ENCODE results near the gene METRN. TPM values are rescaled to one million over a fixed set of nuclear protein-coding genes. Genes with fewer than 3 reads are reported as not detected.

The METRN gene
- total and polyA plus RNA-seq, 7 experiments from 2014 or later: 3.7 to 5.1 (median 4.8) TPM

DNA sequence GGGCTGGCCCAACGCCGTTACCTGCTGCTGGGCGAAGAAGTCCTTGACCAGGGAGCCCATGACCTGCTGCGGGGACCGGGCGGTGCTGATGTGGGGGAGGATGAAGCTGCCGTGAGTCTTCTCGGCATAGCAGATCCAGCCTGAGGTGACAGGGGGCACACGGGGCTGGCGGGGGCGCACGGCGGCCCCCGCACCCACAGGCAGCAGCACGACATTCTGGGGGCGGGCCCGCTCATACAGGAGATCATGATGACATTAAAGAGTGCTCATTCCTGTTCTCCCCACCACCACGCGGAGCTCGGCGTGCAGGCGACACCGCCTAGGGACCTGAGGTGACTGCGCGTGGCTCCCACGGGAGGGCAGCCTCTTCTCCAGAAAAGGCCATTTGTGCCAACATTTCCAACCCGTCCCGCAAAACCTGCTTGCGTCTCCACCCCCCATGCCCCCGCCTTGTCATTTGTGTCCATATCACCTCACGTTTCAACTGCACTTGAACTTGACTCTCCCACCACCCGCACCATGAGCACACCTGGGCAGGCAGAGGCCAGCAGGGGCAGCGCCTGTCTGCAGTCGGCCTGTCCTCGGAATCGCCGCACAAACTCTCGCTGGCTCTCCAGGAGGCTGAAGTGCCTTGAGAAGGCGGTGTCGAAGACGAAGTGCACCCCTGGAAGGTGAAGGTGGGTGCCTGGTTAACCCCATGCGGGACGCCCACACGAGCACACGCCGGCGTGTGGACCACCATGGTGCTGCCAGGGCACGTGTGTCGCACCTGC is 19.5 kb downstream of the METRN start:
- DNase-seq: no peak
- Mint-ChIP-seq H3K9me3 (no peaks in the 10 kb centered on the region), H3K27me3 (no peaks in the 10 kb centered on the region), H3K4me1 (peaks cover 0 to 15% (median 4%) of the 10 kb centered on the region in 7 donors), H3K27ac (no peak overlapping the region), H3K36me3 (peaks cover 0 to 16% (median 3%) of the 10 kb centered on the region in 5 donors), H3K4me3 (no peak overlapping the region)
- Histone ChIP-seq H3K4me1 (ENCODE audit: control insufficient read depth in 2 of 2, insufficient read depth in 2 of 2, low read length in 2 of 2) (peaks cover 0 to under 1% of the 10 kb centered on the region in 2 donors), H3K27me3 (ENCODE audit: control insufficient read depth in 2 of 2, insufficient read depth in 2 of 2, low read length in 2 of 2) (no peaks in the 10 kb centered on the region), H3K4me3 (ENCODE audit: low read length) (no peak overlapping the region), H3K9me3 (ENCODE audit: control insufficient read depth in 2 of 3, low read length in 3 of 3) (no peaks in the 10 kb centered on the region), H3K36me3 (ENCODE audit: control insufficient read depth in 2 of 3, insufficient read depth in 3 of 3, low read length in 3 of 3) (peaks cover 0 to 59% (median 7%) of the 10 kb centered on the region in 3 experiments), H3K27ac (ENCODE audit: low read depth, low read length) (no peak overlapping the region)
- no peak for ATAC-seq
- ChIA-PET POLR2A (interaction anchor here (0.9 to 1.2 kb wide), 2 partner anchors 9 to 13 kb away, joined by 3 read pairs; partner anchors contain the start of genes ANTKMT and CCDC78), CTCF (interaction anchor here (1.0 to 3.5 kb wide), 3 partner anchors 13 to 23 kb away, joined by 3 to 12 read pairs (median 5); partner anchors contain the start of gene ANTKMT)
- intact Hi-C loops (cut with micrococcal nuclease): no loop called here

DNA sequence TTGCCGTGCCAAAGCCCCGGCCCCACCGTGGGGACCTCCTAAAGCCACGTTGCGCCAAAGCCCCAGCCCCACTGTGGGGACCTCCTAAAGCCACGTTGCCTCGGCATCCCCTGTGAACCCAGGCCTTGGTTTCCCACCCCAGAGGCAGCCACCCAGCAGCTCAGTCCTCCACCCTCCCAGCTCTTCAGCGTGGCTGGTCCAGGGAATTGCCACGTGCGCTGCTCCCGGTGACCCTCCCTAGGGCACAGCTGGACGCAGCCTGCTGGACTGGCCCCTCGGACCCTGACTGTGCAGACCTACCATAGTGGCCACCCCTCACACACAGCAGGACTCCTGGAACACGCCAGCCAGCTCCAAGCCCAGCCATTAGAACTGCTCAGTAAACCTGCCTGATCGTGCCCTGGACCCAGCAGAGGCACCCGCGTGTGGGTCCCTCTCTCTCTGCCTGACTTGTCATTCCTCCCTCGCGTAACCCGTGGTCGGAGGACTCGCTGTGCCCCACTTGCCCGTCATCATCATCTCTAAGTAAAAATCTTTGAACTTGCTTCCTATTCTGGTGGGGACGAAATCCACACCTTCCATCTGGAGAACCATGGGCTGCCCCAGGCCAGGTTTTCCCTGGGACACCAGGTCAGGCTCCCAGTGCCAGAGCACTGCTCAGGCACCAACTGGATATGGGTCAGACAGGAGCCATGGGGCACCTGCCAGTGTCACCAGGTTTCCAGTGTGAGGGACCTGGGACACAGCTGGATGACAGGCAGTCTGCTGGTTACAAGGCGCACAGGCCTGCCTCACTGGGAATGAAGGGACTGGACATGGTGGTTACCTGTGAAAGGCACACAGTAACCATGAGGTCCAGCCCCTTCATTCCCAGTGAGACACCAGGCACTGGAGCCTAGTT is 20.3 kb downstream of the METRN start:
- ATAC-seq (no peak), DNase-seq (no peak)
- no peak overlapping the region for H3K27ac Mint-ChIP-seq
- H3K4me1 Mint-ChIP-seq: peaks cover 0 to 19% (median 9%) of the 10 kb centered on the region in 7 donors
- CTCF ChIA-PET: interaction anchor here (0.6 to 3.5 kb wide), 3 partner anchors 22 to 205 kb away, joined by 3 to 12 read pairs (median 3); no protein-coding TSS in a partner anchor
- H3K4me1 ChIP-seq (ENCODE audit: control insufficient read depth in 2 of 2, insufficient read depth in 2 of 2, low read length in 2 of 2): peaks cover 3 to 9% of the 10 kb centered on the region in 2 donors
- POLR2A ChIA-PET: interaction anchor here (0.9 to 1.4 kb wide), 3 partner anchors 9 to 39 kb away, joined by 3 to 6 read pairs (median 3); partner anchors contain the start of genes ANTKMT and CCDC78
- intact Hi-C loops (cut with micrococcal nuclease): no loop called here
- H3K27ac ChIP-seq (ENCODE audit: low read depth, low read length): no peak overlapping the region
- no peaks in the 10 kb centered on the region for H3K27me3 Mint-ChIP-seq
- peak overlapping the region in 1 of 10 donors; percentile 25 for H3K4me3 Mint-ChIP-seq
- no peaks in the 10 kb centered on the region for H3K27me3 ChIP-seq (ENCODE audit: control insufficient read depth in 2 of 2, insufficient read depth in 2 of 2, low read length in 2 of 2)
- no peaks in the 10 kb centered on the region for H3K9me3 Mint-ChIP-seq
- no peaks in the 10 kb centered on the region for H3K9me3 ChIP-seq (ENCODE audit: control insufficient read depth in 2 of 3, low read length in 3 of 3)
- peaks cover 0 to 16% (median 3%) of the 10 kb centered on the region in 5 donors for H3K36me3 Mint-ChIP-seq
- H3K36me3 ChIP-seq (ENCODE audit: control insufficient read depth in 2 of 3, insufficient read depth in 3 of 3, low read length in 3 of 3): peaks cover 0 to 59% (median 7%) of the 10 kb centered on the region in 3 experiments
- no peak overlapping the region for H3K4me3 ChIP-seq (ENCODE audit: low read length)

DNA sequence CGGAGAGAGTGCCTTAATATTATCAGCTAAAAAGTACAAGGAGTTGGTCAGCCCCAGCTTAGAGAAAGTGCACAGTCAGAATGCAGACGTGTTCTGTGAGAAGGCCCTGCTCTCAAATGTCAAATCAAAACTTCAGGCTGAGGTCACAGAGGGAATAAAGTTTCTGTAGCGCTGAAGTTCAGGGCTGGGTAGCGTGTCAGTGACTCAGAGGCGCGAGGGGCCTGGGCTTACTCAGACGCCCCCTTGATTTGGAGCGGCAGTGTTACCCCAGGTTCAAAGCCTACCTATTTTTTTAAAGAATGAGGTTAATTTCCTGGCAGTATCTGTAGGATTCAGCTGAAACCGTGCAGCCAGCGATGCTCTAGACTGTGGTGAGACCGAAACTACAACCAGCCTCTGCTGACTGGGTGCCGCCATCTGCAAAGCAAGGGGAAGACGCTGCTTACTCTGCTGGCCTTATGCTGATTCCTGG is 21.1 kb downstream of the METRN start:
- Histone ChIP-seq H3K4me3 (ENCODE audit: low read length) (no peak overlapping the region), H3K4me1 (ENCODE audit: control insufficient read depth in 2 of 2, insufficient read depth in 2 of 2, low read length in 2 of 2) (peaks cover 4 to 10% of the 10 kb centered on the region in 2 donors), H3K9me3 (ENCODE audit: control insufficient read depth in 2 of 3, low read length in 3 of 3) (no peaks in the 10 kb centered on the region), H3K36me3 (ENCODE audit: control insufficient read depth in 2 of 3, insufficient read depth in 3 of 3, low read length in 3 of 3) (peaks cover 0 to 62% (median 7%) of the 10 kb centered on the region in 3 experiments), H3K27ac (ENCODE audit: low read depth, low read length) (no peak overlapping the region), H3K27me3 (ENCODE audit: control insufficient read depth in 2 of 2, insufficient read depth in 2 of 2, low read length in 2 of 2) (no peaks in the 10 kb centered on the region)
- POLR2A ChIA-PET: interaction anchor here (0.6 to 1.4 kb wide), 3 partner anchors 15 to 702 kb away, joined by 3 to 6 read pairs (median 3); partner anchors contain the start of gene ANTKMT
- DNase-seq: peak in 1 of 9 donors; percentile 50
- Mint-ChIP-seq H3K9me3 (no peaks in the 10 kb centered on the region), H3K4me3 (peak overlapping the region in 1 of 10 donors; percentile 56), H3K4me1 (peaks cover 0 to 19% (median 9%) of the 10 kb centered on the region in 7 donors), H3K27me3 (no peaks in the 10 kb centered on the region), H3K36me3 (peaks cover 0 to 16% (median 3%) of the 10 kb centered on the region in 5 donors), H3K27ac (peak overlapping the region in 1 of 9 donors; percentile 74)
- no peak for ATAC-seq
- intact Hi-C loops (cut with micrococcal nuclease): no loop called here
- CTCF ChIA-PET: interaction anchor here (0.6 to 1.1 kb wide), 5 partner anchors 20 to 205 kb away, joined by 3 to 5 read pairs (median 3); no protein-coding TSS in a partner anchor

DNA sequence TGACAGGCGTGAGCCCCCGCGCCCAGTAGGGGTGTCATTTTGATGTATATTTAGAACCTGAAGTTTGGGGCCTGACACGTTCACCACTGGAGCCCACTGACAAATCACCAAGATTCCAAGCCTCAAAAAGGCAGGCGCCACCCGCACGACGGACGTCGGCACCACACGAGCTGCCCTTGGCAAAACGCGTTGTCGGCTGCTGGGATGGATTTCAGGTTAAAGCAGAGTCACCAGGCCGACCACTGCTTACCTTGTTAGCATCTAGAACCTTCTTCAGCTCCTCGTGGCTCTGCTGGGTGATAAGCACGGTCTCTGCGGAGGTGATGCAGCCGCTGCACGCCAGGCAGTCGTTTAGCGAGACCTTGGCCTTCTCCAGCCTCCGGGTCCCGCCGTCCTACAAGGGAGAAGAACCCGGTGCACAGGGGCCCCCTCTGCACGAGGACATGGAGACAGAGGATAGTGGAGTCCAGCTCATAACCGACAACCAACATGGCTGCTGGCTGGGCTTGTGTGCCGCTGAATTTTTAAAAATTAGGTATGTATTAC is 22.1 kb downstream of the METRN start:
- no peak overlapping the region for H3K27ac ChIP-seq (ENCODE audit: low read depth, low read length)
- no peaks in the 10 kb centered on the region for H3K9me3 ChIP-seq (ENCODE audit: control insufficient read depth in 2 of 3, low read length in 3 of 3)
- ATAC-seq: no peak
- Mint-ChIP-seq H3K27me3 (no peaks in the 10 kb centered on the region), H3K9me3 (no peaks in the 10 kb centered on the region), H3K4me3 (peak overlapping the region in 3 of 10 donors; percentile 1 to 38 (median 28)), H3K36me3 (peaks cover 0 to 16% (median 3%) of the 10 kb centered on the region in 5 donors), H3K4me1 (peaks cover 0 to 19% (median 9%) of the 10 kb centered on the region in 7 donors), H3K27ac (no peak overlapping the region)
- ChIA-PET CTCF (no interaction called here), POLR2A (interaction anchor here (0.9 to 1.4 kb wide), 3 partner anchors 16 to 47 kb away, joined by 3 to 6 read pairs (median 3); partner anchors contain the start of genes ANTKMT and WDR24)
- H3K27me3 ChIP-seq (ENCODE audit: control insufficient read depth in 2 of 2, insufficient read depth in 2 of 2, low read length in 2 of 2): no peaks in the 10 kb centered on the region
- no peak for DNase-seq
- H3K36me3 ChIP-seq (ENCODE audit: control insufficient read depth in 2 of 3, insufficient read depth in 3 of 3, low read length in 3 of 3): peaks cover 0 to 61% (median 7%) of the 10 kb centered on the region in 3 experiments
- H3K4me1 ChIP-seq (ENCODE audit: control insufficient read depth in 2 of 2, insufficient read depth in 2 of 2, low read length in 2 of 2): peaks cover 4 to 10% of the 10 kb centered on the region in 2 donors
- no peak overlapping the region for H3K4me3 ChIP-seq (ENCODE audit: low read length)
- intact Hi-C loops (cut with micrococcal nuclease): no loop called here

DNA sequence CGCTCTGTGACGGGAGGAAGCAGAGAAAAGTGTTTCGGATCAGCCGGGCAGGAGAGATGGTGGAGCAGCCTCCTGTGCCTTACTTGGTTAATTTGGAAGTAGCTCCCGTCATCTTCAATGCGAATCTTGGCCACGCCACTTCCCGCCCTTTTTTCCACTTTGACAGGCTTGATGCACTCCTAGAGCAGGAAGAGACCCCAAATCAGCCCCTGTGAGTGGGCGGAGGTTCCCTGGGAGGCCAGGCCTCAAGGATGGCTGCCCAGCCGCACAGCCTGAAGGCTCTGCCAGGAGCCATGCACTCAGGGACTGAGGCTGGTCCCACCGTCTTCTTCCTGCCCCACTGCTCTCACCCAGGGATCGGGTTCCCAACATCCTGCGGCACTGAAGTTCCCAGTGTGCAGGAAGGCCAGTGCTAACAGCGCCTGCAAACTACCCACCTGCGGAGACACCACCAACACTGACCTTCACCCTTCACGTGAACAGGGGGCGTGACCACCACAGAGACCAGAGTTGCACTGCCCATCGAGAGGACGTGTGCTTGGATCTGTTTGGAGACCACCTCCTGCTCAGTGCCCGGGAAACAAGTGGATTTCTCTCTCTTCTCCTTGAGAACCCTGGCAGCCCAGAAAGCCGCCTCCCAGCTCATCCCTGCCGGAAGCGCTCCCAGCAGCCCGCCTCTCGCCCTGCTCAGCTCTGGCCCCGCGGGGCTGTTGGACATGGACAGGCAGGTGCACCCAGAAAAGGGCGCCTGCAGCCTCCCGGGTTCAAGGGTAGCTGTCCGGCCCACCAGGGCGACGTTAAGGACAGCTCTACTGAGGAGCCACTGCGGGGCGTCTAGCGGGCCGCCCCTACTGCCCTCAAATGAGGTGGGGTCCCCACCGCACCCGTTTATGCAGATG is 24.9 kb downstream of the METRN start:
- H3K27ac ChIP-seq (ENCODE audit: low read depth, low read length): peak overlapping the region; percentile 86

More for the DNA sequence above, 24.9 kb downstream of the METRN start:
- Histone ChIP-seq H3K4me1 (ENCODE audit: control insufficient read depth in 2 of 2, insufficient read depth in 2 of 2, low read length in 2 of 2) (peaks cover 4 to 10% of the 10 kb centered on the region in 2 donors), H3K9me3 (ENCODE audit: control insufficient read depth in 2 of 3, low read length in 3 of 3) (no peaks in the 10 kb centered on the region), H3K36me3 (ENCODE audit: control insufficient read depth in 2 of 3, insufficient read depth in 3 of 3, low read length in 3 of 3) (peaks cover 0 to 35% (median 3%) of the 10 kb centered on the region in 3 experiments), H3K4me3 (ENCODE audit: low read length) (peak overlapping the region; percentile 81), H3K27me3 (ENCODE audit: control insufficient read depth in 2 of 2, insufficient read depth in 2 of 2, low read length in 2 of 2) (no peaks in the 10 kb centered on the region)
- Mint-ChIP-seq H3K9me3 (no peaks in the 10 kb centered on the region), H3K4me1 (peaks cover 0 to 19% (median 9%) of the 10 kb centered on the region in 7 donors), H3K27me3 (no peaks in the 10 kb centered on the region), H3K36me3 (peaks cover 0 to 16% (median 3%) of the 10 kb centered on the region in 5 donors), H3K27ac (peak overlapping the region in 5 of 9 donors; percentile 22 to 56 (median 46)), H3K4me3 (peak overlapping the region; percentile 55 to 83 (median 74))
- no peak for DNase-seq
- CTCF ChIA-PET: interaction anchor here (0.7 to 1.4 kb wide), 3 partner anchors 9 to 14 kb away, joined by 3 to 5 read pairs (median 4); partner anchors contain the start of genes CCDC78 and HAGHL
- intact Hi-C loops (cut with micrococcal nuclease): loop anchor here (2.0 kb wide), 5 partner anchors 13 to 339 kb away; partner anchors contain the start of genes CCDC78 (in 1 of the 2), CHTF18 (in 1 of the 2), DECR2 (in 1 of the 2) and HAGHL (in 1 of the 2)
- no peak for ATAC-seq
- POLR2A ChIA-PET: interaction anchor here (1.3 to 2.5 kb wide), 4 partner anchors 9 to 44 kb away, joined by 3 to 11 read pairs (median 7); partner anchors contain the start of gene ANTKMT

All from naive thymus-derived CD4-positive, alpha-beta T cell (primary cell).